HK-2 (cell line): ENCODE results near the gene EVX2.

Experiments used
- DNase-seq: peaks from one replicate; pipeline ENCODE4 v3.0.0-alpha.2; 2018; ENCODE audit not compliant: unreplicated experiment

EVX2 gene

GRCh38 chr2:176122052-176122682, 38.4 kb upstream of the EVX2 start:
- no peak for DNase-seq

DNA sequence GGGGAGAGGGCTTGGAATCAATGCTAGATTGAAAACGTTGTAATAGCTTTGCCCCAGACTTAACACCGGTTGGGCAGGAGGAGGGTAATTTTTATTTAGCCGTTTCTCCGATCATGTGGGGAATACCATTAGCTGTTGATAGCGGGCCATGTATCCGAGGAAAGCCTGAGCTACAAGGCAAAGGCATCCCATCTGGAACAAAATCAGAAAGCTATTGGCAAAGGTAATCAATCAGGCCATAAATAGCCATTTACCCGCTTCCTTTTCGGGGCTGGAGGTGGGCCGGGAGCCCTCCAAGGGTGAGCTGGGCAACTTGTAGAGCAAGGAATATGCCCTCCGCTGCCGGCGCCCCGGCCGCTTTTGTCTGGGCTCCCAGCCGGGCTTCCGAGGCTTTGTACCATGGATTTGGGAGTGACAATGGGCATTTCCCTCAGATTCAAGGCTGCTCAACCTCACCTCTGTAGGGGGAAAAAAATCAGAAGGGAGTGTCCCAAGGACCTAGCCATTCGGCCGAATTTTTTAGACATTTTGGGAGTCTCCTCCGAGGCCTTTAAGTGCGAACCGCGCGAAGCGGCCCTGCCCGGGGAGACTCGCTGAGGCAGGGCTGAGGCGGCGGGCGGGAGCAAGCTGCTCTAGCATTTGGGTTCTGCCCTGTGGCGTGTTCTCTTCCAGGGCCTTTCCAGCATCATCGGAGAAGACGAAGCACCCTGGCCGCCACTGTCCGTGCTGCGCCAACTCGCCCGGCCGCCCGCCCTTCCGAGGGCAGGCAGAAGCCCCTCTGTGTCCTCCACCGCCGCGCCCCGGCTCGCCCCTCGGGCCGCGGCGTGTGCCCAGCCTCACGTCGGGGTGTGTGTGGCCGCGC, 37.7 kb upstream of the EVX2 start:
- no peak for DNase-seq

DNA sequence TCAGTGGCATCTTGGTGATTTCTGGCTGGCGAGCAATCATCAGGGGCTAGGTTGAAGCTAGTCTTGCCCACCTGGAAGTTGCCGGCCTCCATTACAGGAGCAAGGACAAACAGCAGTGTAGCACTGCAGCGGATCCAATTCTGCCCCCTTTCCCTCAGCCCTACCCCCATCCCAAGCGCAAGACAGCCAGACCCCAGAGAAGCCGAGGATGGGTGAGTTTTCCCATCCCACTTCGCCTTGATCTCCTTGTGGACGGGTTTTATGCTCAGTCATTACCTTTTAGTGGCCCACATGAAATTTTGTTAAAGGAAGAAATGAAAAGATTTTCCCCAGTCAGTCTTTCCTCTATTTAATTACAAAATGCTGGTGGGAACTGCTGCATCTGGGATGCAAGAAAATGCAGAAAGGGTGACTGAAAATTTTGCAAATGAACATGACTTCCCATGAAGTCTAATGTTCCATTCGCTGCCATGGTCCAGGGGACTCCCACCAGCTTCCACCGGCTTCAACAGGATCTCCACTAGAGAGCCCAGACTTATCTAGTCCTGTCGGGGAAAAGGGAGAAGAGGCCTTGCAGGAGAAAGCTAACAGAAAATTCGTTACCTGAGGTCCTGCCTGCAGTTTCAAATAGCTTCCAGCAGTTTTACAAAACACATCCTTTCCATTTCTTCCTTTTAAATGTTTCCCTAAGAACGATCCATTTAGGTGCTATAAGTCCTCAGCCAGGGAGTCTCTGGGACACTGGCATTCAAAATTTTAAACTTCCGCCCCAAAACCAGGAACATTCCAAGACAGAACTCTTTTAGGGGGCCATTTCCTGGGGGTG, 36.8 kb upstream of the EVX2 start:
- no peak for DNase-seq

- no peak for DNase-seq
Measured at GRCh38 chr2:176118601-176119339, 35.0 kb upstream of the EVX2 start.

GRCh38 chr2:176117823-176118371, 34.1 kb upstream of the EVX2 start:
- DNase-seq: no peak

DNA sequence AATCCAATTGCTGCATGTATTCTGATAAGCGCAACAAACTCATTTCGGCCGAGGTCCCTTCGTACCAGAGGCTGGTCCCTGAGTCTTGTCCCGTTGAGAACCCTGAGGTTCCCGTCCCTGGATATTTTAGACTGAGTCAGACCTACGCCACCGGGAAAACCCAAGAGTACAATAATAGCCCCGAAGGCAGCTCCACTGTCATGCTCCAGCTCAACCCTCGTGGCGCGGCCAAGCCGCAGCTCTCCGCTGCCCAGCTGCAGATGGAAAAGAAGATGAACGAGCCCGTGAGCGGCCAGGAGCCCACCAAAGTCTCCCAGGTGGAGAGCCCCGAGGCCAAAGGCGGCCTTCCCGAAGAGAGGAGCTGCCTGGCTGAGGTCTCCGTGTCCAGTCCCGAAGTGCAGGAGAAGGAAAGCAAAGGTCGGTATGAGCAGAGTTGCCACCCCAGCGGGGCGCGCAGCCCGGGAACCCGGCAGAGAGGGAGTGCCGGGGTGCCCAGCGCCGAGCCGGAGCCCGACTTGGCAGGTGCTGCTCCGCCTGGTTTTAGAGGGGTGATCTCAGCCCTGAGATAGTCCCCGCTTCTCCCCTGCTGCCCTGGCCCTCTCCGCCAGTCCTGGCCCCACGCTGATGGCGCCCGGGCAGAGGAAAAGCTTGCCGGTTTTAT, 33.5 kb upstream of the EVX2 start:
- DNase-seq: no peak

DNA sequence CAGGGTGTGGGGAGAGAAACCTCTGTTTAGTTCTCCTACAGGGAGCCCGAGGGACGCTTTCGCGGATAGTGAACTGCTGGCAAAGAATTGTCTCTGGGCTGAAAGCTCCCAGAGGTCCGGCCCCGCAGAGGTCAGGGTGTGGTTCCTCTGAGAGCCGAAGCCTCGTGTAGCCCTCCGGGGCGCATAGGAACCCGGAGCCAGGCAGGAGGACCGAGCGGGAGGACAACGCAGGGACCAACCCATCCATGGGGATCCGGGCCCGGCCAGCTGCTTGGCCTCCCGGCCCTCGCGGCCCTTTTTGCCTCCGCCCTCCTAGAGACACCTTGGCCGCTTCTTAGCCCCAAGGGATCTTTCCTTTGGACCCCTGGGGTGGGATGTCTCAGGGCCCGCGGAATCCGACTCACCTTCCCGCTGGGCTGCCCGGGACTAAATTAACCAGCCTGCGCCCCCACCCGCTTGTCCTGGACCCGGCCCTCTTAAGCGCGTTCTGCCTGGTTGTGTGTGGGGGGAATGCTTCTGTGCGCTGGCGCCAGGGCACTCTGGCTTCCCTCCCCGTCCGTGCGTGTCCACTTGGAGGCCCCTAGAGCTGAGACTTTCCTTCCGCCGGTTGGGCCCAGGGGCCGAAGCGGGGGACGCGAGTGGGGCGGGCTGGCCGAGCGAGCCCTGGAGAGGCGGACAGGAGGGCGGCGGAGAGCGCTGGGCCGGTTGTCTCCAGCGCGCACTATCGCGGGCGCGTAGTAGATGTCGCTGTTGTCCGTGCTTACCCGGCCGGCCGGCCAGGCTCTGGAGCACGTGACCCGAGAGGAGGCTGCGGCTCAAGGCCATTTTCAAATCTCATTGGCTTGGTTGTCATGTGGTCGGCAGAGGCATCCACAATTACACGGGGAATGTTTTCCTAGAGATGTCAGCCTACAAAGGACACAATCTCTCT, 32.4 kb upstream of the EVX2 start, which contains the start of gene HOXD10:
Gene HOXD10, plus strand, starts transcription at position 896 of the 931 bp plus-strand sequence. CDS start 56 bp downstream, outside the sequence.
- DNase-seq: no peak

GRCh38 chr2:176114930-176115625, 31.3 kb upstream of the EVX2 start:
- DNase-seq: no peak

- DNase-seq: no peak
Measured at GRCh38 chr2:176114120-176114929, 30.6 kb upstream of the EVX2 start.

DNA sequence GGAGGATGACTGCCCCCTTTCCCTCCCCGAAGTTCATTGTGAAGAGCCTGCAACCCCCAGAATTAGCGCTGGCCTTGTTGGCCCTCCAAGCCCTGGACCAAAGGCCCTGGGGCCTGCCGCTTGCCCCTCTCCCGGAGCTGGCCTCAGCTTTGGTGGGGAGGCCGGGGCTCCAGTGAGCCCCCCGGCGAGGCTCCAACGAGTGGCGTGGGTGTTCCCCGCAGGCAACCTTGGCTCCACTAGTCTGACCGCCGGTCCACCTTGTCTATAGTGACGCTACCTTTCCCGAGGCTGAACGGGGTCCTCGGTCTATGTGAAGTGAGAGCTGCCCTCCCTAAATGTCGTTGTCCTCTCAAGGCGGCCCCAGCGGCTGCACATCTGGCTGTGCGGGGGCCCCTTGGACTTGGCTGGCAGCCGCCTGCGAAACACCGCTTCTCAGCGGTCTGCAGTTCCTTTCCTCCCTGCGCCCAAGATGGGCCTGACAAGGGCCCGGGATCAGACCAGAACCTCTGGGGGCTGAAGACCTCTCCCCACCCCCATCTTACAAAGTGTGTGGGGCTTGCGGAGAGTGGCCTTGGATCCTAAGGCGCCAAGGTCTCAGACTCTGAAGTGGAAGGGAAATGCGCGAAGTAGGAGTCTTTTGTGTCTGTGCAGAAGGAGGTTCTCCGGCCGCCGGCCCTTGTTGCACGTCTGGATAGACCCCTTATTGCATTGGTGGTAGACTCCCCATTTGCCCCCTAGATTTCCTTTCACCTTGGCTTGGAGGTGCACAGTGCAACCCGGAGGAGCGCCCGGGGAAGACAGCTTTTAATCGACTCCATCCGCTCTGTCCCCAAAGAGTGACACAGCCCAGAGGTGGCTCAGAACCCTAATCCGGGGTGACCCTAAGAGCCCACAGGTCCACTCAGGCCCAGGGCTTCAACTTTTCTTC, 28.9 kb upstream of the EVX2 start:
- no peak for DNase-seq

- no peak for DNase-seq
Measured at GRCh38 chr2:176111846-176112374, 28.1 kb upstream of the EVX2 start.

- DNase-seq: no peak
Measured at GRCh38 chr2:176111309-176111663, 27.5 kb upstream of the EVX2 start.

DNA sequence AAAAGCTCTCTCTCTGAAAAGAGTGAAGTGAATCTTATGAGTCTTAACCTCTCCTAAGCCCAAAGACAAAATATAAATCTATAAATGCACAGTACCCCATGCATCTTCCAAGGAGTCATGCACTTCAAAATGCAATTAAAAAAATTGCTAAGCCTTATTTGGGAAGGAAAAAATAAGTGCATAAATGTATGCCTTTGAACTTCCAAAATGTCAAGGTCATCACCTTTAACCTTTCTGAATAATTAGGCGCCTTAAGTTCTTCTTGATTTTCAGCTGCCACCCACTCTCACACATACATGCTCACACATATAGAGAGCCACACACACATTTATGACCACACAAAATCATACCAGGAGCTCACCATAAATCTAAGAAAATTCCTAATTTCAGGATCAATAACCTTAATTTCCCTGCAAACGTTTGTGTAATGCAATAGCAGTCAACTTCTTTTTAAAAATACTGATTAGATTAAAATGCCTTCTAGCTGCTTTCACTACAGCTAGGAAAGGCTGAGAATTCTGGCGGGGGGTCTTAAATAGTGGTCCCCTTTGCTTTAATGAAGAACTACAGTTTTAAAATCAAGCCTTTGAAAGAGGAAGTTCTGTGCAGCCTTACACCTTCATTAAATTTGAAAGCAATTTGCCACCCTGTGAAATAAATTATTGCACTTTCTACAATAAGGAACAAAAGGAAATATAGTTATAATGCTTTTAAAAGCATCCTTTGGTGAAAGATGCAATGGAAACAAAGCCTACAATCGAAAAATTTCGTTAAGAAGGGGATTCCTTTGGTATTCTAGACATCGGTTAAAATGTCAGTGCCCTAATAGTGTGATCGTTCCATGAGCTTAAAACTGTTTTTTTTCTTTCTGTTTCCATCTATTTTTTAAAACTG, 26.9 kb upstream of the EVX2 start:
- no peak for DNase-seq

GRCh38 chr2:176109946-176110345, 26.2 kb upstream of the EVX2 start:
- no peak for DNase-seq

- DNase-seq: no peak
Measured at GRCh38 chr2:176109192-176109901, 25.6 kb upstream of the EVX2 start.
